ENCODE measurements around the gene RNF187. TPM values are rescaled to one million over a fixed set of nuclear protein-coding genes. Genes with fewer than 3 reads are reported as not detected.

The RNF187 gene
- polyA plus RNA-seq, 2 of the 4 experiments (the other 2 are of a cell fraction): 64.5 to 82.8 TPM

DNA sequence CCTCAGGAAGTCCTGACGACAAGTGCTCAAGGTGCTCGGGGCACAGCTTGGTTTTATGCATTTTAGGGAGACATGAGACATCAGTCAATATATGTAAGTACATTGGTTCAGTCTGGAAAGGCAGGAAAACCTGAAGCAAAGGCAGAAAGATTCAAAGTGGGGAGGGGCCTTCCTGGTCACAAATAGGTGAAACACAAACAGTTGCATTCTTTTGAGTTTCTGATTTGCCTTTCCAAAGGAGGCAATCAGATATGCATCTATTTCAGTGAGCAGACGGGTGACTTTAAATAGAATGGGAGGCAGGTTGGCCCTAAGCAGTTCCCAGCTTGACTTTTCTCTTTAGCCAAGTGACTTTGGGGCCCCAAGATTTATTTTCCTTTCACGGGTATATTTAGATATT, 8.9 kb upstream of the RNF187 start:
- CTCF ChIA-PET: interaction anchor here (1.0 to 2.3 kb wide), 3 partner anchors 15 to 88 kb away, joined by 3 to 10 read pairs (median 3); no protein-coding TSS in a partner anchor
- 32% methylated on average over 4 of the region's 4 CpGs for WGBS (ENCODE audit: missing lambda C conversion rate)
- ATAC-seq: no peak

DNA sequence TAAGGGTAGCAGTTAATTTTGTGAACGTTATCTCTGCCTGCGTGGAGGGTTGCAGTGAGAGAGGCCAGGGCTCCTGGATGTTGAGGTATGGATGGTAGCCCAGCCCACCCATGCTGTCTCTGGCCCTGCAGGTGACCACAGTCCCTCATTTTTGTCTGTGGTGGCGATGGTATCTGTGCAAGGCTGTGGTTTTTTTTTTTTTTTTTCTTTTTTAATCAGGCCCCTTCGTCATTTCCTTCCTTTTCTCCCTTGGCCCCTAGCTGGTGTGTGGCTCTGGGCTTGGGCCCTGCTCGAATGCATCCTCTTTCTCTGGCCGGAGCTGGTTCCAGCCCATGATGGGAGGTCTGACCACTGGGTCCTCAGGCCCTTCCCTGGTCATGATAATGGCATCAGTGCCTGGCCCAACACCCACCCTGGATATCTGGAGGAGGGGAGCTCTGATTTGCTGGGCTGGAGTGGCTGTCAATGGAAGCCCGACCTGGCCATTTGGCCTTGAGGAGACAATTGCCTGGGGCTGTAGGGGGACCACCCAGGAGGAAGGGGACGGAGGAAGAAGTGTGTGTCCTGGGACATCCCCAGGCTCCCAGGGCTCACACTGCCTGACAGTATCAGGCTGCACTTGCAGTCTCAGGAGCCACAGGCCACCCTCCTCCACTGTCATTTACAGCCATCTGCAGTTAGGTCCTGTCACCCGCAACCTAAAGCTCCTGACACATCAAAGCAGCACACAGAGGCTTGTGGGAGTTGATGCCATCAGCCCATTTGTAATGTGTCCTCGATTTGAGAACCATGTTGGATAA, 8.1 kb upstream of the RNF187 start:
- ATAC-seq: no peak
- no peak for FAIRE-seq
- CTCF ChIA-PET: interaction anchor here (1.2 to 2.3 kb wide), 2 partner anchors 15 to 22 kb away, joined by 3 to 10 read pairs; no protein-coding TSS in a partner anchor

More for the DNA sequence above, 8.9 kb upstream of the RNF187 start:
- POLR2A ChIA-PET: no interaction called here
- DNase-seq (ENCODE audit: low read depth in 1 of 2, low spot score in 1 of 2) (no peak), FAIRE-seq (no peak)
- Histone ChIP-seq H3K9me3 (no peaks in the 10 kb centered on the region), H3K4me1 (no peaks in the 10 kb centered on the region), H3K4me2 (no peak overlapping the region), H3K4me3 (no peak overlapping the region), H3K27ac (no peak overlapping the region)
- TF ChIP-seq, protein P1, sequence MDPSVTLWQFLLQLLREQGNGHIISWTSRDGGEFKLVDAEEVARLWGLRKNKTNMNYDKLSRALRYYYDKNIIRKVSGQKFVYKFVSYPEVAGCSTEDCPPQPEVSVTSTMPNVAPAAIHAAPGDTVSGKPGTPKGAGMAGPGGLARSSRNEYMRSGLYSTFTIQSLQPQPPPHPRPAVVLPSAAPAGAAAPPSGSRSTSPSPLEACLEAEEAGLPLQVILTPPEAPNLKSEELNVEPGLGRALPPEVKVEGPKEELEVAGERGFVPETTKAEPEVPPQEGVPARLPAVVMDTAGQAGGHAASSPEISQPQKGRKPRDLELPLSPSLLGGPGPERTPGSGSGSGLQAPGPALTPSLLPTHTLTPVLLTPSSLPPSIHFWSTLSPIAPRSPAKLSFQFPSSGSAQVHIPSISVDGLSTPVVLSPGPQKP (IDR thresholded peaks at IDR 0.05; ENCODE audit: low read depth, low read length): no peak
- TF ChIP-seq ESRRA (IDR thresholded peaks at IDR 0.05; ENCODE audit: borderline replicate concordance, low read length) (no peak), ZSCAN20 (CRISPR knock-in tag; IDR thresholded peaks at IDR 0.05) (no peak), HOXB13 (CRISPR knock-in tag; IDR thresholded peaks at IDR 0.05; ENCODE audit: low read depth) (no peak), RARB (CRISPR knock-in tag; IDR thresholded peaks at IDR 0.05) (no peak), CHD4 (IDR thresholded peaks at IDR 0.05; ENCODE audit: borderline replicate concordance) (no peak), NPAS2 (CRISPR knock-in tag; IDR thresholded peaks at IDR 0.05; ENCODE audit: borderline replicate concordance) (no peak), EP300 (IDR thresholded peaks at IDR 0.05) (no peak), EHF (CRISPR knock-in tag; IDR thresholded peaks at IDR 0.05) (no peak), MAZ (IDR thresholded peaks at IDR 0.05; ENCODE audit: borderline replicate concordance, low read depth, low read length) (no peak), SREBF2 (IDR thresholded peaks at IDR 0.05) (no peak)
- TF ChIP-seq, protein P2, sequence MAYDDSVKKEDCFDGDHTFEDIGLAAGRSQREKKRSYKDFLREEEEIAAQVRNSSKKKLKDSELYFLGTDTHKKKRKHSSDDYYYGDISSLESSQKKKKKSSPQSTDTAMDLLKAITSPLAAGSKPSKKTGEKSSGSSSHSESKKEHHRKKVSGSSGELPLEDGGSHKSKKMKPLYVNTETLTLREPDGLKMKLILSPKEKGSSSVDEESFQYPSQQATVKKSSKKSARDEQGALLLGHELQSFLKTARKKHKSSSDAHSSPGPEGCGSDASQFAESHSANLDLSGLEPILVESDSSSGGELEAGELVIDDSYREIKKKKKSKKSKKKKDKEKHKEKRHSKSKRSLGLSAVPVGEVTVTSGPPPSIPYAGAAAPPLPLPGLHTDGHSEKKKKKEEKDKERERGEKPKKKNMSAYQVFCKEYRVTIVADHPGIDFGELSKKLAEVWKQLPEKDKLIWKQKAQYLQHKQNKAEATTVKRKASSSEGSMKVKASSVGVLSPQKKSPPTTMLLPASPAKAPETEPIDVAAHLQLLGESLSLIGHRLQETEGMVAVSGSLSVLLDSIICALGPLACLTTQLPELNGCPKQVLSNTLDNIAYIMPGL (CRISPR knock-in tag; IDR thresholded peaks at IDR 0.05; ENCODE audit: borderline replicate concordance): no peak
- TF ChIP-seq, protein P3, sequence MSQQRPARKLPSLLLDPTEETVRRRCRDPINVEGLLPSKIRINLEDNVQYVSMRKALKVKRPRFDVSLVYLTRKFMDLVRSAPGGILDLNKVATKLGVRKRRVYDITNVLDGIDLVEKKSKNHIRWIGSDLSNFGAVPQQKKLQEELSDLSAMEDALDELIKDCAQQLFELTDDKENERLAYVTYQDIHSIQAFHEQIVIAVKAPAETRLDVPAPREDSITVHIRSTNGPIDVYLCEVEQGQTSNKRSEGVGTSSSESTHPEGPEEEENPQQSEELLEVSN (IDR thresholded peaks at IDR 0.05; ENCODE audit: borderline replicate concordance, low read depth): no peak

More for the DNA sequence above, 8.1 kb upstream of the RNF187 start:
- no peak overlapping the region for H3K27ac ChIP-seq
- H3K9me3 ChIP-seq: no peaks in the 10 kb centered on the region
- H3K4me1 ChIP-seq: no peaks in the 10 kb centered on the region
- DNase-seq (ENCODE audit: low read depth in 1 of 2, low spot score in 1 of 2): no peak
- TF ChIP-seq RCOR1 (IDR thresholded peaks at IDR 0.05; ENCODE audit: low read depth, low read length) (no peak), ZFP36 (IDR thresholded peaks at IDR 0.05; ENCODE audit: borderline replicate concordance, partially characterized antibody) (no peak), RARB (CRISPR knock-in tag; IDR thresholded peaks at IDR 0.05) (no peak), ESRRA (IDR thresholded peaks at IDR 0.05; ENCODE audit: borderline replicate concordance, low read length) (no peak), HOXB13 (CRISPR knock-in tag; IDR thresholded peaks at IDR 0.05; ENCODE audit: low read depth) (no peak), RFX5 (IDR thresholded peaks at IDR 0.05) (no peak), BHLHE40 (IDR thresholded peaks at IDR 0.05; ENCODE audit: low read depth, low read length) (no peak), NR3C1 (IDR thresholded peaks at IDR 0.05) (no peak), TFCP2L1 (CRISPR knock-in tag; IDR thresholded peaks at IDR 0.05) (no peak)
- TF ChIP-seq, protein P4, sequence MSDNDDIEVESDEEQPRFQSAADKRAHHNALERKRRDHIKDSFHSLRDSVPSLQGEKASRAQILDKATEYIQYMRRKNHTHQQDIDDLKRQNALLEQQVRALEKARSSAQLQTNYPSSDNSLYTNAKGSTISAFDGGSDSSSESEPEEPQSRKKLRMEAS (IDR thresholded peaks at IDR 0.05): no peak
- TF ChIP-seq, protein P5, sequence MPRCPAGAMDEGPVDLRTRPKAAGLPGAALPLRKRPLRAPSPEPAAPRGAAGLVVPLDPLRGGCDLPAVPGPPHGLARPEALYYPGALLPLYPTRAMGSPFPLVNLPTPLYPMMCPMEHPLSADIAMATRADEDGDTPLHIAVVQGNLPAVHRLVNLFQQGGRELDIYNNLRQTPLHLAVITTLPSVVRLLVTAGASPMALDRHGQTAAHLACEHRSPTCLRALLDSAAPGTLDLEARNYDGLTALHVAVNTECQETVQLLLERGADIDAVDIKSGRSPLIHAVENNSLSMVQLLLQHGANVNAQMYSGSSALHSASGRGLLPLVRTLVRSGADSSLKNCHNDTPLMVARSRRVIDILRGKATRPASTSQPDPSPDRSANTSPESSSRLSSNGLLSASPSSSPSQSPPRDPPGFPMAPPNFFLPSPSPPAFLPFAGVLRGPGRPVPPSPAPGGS (IDR thresholded peaks at IDR 0.05): no peak
- TF ChIP-seq, protein P6, sequence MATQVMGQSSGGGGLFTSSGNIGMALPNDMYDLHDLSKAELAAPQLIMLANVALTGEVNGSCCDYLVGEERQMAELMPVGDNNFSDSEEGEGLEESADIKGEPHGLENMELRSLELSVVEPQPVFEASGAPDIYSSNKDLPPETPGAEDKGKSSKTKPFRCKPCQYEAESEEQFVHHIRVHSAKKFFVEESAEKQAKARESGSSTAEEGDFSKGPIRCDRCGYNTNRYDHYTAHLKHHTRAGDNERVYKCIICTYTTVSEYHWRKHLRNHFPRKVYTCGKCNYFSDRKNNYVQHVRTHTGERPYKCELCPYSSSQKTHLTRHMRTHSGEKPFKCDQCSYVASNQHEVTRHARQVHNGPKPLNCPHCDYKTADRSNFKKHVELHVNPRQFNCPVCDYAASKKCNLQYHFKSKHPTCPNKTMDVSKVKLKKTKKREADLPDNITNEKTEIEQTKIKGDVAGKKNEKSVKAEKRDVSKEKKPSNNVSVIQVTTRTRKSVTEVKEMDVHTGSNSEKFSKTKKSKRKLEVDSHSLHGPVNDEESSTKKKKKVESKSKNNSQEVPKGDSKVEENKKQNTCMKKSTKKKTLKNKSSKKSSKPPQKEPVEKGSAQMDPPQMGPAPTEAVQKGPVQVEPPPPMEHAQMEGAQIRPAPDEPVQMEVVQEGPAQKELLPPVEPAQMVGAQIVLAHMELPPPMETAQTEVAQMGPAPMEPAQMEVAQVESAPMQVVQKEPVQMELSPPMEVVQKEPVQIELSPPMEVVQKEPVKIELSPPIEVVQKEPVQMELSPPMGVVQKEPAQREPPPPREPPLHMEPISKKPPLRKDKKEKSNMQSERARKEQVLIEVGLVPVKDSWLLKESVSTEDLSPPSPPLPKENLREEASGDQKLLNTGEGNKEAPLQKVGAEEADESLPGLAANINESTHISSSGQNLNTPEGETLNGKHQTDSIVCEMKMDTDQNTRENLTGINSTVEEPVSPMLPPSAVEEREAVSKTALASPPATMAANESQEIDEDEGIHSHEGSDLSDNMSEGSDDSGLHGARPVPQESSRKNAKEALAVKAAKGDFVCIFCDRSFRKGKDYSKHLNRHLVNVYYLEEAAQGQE (IDR thresholded peaks at IDR 0.05): no peak
- TF ChIP-seq, protein P3 (IDR thresholded peaks at IDR 0.05; ENCODE audit: borderline replicate concordance, low read depth): no peak
- POLR2A ChIA-PET: no interaction called here
- 55% methylated on average over 10 of the region's 10 CpGs for WGBS (ENCODE audit: missing lambda C conversion rate)
- no peak overlapping the region for H3K4me3 ChIP-seq
- no peak overlapping the region for H3K4me2 ChIP-seq

All from A549 (cell line).